GM13976 (cell line): ENCODE results near the gene AK6.

Source experiments
- DNase-seq: peaks from one replicate; pipeline ENCODE4 v3.0.0; 2012; ENCODE audit warnings: low spot score
- CTCF ChIP-seq: IDR thresholded peaks from 2 replicates; pipeline ENCODE4 v1.5.1; 2012; ENCODE audit warnings: borderline replicate concordance, mild to moderate bottlenecking; ENCODE audit not compliant: insufficient read depth; ENCODE audit errors: extremely low read depth, missing control alignments, control extremely low read depth
- in situ Hi-C: fragments of 300-500 bp; cut with MboI; formaldehyde crosslinking; loops from one replicate; pipeline ENCODE4 v1.12.0; 2022; ENCODE audit warnings: low sequenced_read_pairs, mixed read lengths, inconsistent platforms; ENCODE audit not compliant: unreplicated experiment

The AK6 gene

GRCh38 chr5:69309380-69309779, 59.9 kb downstream of the AK6 start:
- no peak for DNase-seq
- in situ Hi-C loops = no loop called here
- no peak for TF ChIP-seq CTCF

DNA sequence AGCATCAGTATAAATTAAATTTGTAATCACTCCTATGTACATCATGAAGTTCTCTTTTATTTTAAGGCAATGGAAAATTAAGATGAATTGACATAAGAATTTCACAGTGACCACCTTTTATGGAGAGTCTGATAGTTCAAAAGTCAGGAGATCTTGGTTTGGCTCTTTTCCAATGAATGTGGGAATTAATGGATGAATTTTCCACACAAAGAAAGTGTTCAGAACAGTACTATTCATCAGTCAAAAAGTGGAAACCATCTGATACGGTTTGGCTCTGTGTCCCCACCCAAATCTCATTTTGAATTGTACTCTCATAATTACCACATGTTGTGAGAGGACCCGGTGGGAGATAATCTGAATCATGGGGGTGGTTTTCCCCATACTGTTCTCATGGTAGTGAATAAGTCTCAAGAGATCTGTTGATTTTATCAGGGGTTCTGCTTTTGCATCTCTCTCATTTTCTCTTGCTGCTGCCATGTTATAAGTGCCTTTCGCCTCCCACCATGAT, 61.2 kb downstream of the AK6 start:
- TF ChIP-seq CTCF = no peak
- in situ Hi-C loops = no loop called here
- DNase-seq = no peak

DNA sequence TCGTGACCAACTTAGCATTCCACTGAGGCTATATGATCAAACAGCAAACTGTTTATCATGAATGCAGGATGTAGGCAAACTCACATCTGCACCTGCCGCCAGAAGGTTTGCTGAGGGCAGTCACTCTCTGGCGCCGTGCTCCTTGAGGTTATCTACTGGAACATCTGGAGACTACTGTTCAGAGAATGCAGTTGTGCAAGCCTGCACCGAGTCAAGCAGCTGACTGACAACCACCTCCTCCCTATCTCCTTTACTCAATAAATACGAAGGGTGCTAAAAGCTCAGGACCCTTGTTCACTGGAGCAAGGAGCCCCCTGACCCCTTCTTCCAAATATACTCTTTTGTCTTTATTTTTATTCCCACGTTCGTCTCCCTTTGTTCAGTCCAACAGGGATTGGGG, 63.8 kb downstream of the AK6 start:
- no peak for TF ChIP-seq CTCF
- in situ Hi-C loops = no loop called here
- no peak for DNase-seq
